Stimulated activated CD8-positive, alpha-beta memory T cell treated with anti-CD3 and anti-CD28 coated beads, Interleukin-15, amount 100 ng/mL, for 24 hours (primary cell): ENCODE measurements around the gene HMGN1.

Experiments
- DNase-seq: peaks from one replicate; pipeline ENCODE4 v3.0.0-alpha.2; 2020; ENCODE audit warnings: low read depth

HMGN1 gene

DNA sequence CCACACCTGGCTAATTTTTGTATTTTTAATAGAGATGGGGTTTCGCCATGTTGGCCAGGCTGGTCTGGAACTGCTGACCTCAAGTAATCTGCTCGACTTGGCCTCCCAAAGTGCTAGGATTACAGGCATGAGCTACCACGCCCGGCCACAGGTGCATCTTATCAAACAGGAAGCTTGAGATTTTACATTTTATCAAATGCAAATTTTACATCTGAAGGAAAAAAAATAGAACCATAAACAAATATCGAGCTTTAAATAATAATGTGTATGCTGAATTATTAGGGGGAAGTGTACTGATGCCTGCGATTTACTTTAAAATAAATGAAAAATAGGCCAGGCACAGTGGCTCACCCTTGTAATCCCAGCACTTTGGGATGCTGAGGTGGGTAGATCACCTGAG is 18.9 kb downstream of the HMGN1 start:
- no peak for DNase-seq

DNA sequence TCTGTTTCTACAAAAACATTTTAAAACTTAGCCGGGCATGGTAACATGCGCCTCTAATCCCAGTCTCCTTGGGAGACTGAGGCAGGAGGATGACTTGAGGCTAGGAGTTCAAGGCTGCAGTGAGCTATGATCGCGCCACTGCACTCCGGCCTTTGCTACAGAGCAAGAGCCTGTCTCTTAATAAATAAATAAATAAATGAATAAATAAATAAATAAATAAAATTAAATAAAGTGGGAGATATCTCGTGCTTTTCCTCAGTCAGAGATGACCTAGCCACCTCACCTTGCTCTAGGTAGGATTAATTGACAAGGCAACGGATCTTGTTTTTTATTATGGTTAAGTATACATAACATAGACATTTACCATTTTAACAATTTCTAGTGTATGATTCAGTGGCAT is 21.2 kb downstream of the HMGN1 start:
- DNase-seq = no peak

DNA sequence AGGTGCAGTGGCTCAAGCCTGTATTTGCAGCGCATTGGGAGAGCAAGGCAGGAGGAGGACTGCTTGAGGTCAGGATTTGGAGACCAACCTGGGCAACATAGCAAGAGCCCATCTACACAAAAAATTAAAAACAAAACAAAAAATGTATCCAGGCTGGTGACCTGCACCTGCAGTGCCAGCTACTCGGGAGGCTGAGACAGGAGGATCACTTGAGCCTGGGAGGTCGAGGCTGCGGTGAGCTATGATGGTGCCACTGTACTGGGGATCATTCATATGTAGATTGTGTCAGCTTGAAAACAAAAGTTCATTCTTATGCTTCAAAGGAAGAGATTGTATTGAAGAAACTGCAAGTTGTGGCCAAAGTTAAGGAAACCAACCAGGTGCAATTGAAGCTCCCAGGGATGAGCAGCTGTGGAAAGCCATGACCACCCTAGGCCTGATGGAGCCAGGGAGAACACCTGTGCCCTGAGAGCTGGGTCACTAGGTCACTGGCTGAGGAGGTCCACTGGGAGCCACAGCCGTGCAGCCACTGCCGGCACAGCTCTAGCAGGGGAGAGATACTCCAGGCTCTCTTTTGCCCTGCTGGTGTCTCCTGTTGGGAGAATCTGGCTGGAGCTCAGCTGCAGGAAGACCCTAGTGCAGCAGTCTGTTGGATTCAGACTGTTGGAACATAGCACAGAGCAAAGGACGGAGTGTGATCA is 22.1 kb downstream of the HMGN1 start:
- no peak for DNase-seq

DNA sequence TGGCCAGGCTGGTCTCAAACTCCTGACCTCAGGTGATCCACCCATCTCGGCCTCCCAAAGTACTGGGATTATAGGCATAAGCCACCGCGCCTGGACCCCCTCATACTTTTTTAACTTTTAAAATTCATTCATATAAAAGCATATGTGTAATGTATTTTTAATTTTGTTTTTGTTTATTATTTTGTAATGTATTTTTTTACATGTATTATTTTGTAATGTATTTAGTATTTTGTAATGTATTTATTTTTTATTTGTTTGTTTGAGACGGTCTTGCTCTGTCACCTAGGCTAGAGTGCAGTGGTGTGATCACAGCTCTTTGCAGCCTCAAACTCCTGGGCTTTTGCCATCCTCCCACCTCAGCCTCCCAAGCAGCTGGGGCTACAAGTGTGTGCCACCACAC is 23.4 kb downstream of the HMGN1 start:
- DNase-seq = no peak

DNA sequence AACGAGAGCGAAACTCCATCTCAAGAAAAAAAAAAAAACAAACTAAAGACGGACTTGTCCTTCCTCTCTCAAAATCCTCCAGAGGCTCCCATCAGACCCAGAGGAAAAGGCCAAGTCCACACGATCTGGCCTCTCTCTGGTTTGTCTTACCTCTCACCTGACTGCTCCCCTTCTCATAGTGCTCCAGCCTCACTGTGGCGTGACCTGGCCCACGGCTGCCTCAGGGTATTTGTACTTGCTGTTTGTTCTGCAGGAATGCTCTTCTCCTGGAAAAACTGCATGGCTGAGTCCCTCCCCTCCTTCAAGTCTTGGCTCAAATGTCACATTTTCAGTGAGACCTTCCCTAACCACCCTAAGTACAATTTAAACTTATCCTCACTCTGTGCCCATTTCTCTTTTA is 27.5 kb downstream of the HMGN1 start:
- no peak for DNase-seq

DNA sequence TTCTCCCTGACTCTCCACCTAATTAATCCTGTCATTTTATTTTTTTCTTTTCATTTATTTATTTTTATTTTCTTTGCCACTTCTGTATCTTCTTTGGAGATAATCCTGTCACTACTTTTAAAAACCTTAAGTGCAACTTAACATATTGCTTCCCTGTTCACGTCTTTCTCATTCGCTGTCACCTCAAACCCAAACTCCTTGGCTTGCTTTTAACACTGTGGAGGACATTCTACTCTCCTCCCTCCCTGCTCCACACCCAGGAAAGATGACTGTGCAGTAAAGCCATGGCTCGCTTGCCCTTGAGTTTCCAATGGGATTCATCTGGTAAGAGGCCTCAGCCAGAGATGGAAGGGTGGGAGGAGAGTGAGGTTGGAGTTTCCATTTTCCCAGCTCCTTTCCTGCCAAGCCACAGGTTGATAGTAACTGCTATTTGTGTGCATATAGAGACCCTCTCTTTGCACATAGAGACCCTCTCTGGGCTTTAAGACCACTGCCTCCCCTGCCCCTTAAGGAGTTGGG is 29.0 kb downstream of the HMGN1 start:
- DNase-seq = no peak

DNA sequence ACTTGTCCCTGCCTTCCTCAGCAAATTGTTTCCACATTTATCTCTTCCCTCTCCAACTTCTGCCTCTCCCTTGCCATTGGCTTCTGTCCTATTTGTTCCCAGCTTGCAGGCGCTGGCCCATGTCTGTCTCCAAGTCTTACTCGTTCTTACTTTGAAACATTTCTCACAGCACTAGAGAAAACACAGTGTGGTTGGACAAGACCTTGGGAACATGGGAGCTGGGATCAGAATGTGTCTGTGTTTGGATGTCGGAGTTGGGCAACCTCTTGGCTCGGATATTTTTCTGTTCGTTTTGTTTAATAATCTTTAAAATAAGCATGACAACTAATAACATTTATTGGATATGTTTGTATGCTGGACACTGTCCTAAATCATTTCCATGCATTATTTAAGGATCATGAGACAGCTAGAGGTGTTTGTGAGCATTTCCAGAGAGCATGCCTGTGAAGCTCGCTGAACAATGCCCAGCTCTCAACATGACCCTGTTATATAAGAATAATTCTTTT is 29.6 kb downstream of the HMGN1 start:
- no peak for DNase-seq

DNA sequence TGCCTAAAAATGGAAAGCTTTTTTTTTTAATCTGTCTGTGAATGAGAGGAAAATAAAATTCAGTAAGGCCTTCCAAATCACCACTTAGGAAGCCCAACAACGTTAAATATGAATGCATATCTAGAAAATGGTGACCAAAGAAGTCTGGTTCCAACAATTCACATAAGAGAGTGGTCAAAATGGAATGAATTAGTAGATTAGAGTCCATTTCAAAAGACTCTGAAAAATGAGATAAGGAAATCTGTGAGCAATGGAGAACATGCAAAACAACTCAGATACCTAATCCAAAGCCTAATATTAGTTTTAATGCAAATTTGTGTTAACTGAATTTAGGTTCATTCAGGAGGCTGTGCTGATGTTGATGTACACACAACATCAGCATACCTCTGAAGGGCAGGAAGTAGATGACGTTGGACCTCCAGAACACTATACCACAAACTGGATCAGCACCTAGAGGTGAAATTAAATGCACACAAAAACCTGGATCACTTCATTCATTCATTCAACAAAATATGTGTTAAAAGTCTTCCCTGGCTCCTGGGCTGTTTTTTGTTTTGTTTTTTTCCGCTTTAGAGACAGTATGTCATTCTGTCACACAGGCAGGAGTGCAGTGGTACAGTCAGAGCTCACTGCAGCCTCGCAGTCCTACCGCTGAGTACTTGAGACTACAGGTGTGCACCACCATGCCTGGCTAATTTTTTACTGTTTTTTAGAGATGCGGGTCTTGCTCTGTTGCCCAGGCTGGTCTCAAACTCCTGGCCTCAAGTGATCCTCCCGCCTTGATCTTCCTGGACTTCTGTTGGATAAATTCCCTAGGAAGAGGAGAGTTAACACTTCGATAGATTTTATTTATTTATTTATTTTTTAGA is 30.6 kb downstream of the HMGN1 start:
- DNase-seq = no peak

DNA sequence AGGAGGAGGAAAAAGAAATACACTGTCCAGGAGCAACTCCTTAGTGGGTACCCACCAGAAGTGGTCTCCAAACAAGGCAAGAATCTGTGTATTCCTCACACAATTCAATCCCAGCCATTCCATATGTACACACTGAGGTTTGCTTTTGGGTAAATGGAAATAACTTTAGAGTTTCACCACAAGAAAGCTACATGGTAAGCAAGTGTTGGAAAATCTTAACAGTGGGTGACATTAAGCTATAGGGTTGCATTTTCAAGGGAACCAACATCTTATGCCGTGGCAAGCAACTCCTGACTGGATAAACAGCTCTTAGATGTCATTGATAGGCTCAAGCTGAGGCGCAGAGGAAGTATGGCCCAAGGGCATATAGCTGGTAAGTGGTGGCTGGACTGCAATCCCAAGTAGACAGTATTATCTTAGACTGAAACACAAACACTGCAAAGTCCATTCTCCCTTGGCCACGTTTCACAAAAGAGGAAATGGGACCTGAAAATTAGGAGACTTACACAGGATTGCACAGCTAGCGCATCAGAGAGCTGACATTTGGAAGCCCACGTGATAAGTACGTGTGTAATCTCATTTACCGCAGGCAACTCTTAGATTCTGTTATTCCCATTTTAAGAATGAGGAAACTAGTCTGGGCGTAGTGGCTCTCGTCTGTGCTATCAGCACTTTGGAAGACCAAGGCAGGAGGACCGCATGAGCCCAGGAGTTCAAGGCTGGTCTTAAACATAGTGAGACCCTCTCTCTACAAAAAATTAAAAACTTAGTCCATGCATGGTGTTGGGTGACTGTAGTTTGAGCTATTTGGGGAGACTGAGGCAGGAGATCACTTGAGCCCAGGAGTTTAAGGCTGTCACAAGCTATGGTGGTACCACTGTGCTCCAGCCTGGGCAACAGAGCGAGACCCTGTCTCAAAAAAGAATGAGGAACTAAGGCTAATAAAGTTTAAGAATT is 31.5 kb downstream of the HMGN1 start:
- DNase-seq = no peak

DNA sequence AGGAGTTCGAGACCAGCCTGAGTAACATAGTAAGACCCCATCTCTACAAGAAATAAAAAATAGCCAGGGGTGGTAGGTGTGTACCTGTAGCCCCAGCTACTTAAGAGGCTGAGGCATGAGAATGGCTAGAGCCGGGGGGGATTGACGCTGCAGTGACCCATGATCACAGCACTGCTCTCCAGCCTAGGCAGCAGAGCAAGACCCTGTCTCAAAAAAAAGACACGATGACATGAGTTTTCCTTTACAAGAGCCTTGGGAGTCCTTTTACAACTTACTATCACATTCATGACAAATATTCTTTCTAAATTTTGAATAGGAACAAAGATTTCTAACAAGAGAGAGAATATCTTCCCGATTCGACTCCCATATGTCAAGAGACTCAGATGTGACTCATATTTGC is 32.2 kb downstream of the HMGN1 start:
- no peak for DNase-seq

DNA sequence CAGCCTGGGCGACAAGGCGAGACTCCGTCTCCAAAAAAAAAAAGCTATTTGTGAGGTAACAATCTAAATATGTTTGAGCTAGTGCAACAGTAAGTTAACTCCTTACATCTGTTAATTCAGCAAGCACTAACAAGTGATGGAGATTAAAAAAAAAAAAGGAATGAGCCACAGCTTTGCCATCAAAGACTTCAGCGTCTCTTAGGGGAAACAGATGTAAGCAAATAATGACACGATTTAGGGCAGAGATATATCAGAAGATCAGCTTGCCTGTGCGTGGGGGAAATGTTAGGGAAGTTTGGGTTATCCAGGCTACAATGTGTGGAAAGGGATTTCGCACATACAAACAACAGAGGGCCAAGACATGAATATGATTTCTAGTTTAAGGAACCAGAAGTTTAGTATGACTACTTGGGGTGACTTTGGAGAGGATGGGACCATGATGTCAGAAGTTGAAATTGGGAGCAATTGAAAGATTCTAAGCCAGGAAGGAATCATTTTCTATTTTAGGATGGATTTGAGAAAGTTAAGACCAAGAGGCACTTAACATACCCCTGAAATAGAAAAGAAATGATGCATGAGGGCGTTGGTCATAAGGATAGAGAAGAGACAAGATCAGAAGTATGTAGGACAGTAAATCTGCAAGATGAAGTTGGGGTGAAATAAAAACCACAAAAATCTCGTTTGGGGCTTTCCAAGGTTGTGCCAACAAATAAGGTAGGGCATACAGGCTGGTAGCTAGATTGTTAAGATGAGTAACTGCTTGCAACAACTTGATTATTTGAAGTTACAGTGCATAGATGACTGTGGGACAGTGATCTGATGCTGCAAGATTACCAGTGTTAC is 33.1 kb downstream of the HMGN1 start:
- no peak for DNase-seq

DNA sequence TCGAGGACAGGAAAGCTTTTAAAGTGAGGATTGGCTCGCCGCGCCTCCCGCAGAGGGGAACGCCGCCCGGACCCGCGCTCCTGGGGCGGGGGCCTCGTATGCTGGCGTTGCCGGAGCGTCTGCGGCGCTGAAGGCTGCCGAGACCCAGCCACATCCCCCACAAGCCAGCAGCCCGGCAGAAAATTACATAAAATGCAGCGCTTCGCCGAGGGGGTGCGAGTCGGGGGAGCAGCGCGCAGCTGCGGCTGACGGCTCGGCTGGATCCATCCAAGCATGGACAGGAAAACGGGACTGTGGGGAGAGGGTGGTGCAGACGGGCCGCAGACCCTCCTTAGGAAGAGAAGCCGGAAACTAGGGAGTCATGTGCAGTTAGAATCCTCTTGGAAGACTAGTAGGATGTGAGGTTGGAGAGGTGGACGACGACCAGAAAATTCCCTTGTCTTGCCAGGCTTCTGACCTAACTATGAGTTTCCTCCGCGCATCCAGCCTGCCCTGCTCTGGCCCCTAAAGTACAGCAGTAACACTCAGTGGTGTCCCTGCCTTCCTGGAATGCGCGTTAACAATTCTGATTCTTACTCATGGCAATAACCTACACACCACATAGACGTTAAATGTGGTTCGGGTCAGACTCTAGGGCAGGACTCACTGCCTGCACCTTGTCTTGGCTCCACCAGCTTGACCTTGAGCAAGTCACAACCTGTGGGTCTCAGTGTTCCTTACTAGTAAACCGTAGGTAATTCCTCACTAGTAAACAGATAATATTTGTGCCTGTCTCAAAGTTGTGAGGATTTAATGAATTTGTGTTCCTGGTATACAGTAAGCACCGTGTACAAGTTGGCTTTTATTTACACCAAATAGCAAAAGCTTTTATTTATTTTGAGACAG is 34.5 kb downstream of the HMGN1 start:
- peak; percentile 22 for DNase-seq

DNA sequence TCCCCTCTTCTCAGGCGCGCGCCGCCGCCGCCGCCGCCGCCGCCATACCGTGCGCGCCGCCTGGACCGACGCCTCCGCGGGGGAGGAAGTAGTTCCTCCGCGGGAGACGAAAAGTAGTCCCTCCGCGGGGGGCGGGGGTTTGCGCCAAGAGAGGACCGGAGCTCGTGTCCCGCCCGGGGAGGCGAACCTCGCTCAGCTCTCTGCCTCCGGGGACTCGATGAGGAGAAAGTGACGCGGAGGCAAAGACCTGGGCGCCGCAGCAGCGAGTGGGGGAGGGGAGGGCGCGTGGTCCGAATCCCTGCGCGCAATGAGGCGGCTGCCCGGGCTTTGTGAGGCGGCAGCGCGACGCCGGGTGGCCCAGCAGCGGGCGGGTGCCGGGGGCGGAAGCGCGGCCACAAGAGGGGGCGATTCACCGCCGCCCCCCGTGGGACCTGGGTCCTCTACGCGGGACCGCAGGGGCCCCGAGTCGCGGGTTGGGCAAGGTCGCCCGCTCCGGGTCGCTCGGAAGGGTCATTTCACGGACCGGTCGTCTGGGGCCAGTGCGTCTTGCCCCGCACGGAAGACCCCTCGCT is 35.2 kb downstream of the HMGN1 start, which contains the start of gene BRWD1:
Gene BRWD1, minus strand, starts transcription at position 62 of the 572 bp plus-strand sequence. CDS start 141 bp downstream, outside the sequence.
- peak; percentile 62 for DNase-seq

DNA sequence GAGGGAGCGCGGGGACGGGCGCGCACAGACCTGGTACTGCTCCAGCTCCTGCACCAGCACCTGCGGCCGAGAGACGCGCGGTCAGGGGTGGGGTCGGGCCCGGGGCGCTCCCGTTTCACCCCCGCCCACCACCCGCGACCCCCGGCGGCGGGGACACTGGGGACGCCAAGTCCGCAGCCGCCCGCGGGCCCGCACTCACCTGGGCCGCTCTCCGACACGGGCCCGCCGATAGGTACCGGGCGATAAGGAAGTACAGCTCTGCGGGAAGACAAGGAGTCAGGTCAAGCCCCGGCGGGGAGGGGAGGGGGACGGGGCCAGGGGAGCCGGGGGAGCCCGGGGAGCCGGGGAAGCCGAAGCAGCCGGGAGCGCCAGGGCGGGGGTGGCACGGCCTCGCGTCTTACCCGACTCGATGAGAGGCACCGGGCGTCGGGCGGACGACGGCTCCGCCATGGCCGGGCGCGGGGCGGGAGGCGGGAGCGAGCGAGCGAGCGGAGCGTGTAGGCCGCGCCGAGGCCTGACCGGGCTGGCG is 35.8 kb downstream of the HMGN1 start:
- DNase-seq = no peak

DNA sequence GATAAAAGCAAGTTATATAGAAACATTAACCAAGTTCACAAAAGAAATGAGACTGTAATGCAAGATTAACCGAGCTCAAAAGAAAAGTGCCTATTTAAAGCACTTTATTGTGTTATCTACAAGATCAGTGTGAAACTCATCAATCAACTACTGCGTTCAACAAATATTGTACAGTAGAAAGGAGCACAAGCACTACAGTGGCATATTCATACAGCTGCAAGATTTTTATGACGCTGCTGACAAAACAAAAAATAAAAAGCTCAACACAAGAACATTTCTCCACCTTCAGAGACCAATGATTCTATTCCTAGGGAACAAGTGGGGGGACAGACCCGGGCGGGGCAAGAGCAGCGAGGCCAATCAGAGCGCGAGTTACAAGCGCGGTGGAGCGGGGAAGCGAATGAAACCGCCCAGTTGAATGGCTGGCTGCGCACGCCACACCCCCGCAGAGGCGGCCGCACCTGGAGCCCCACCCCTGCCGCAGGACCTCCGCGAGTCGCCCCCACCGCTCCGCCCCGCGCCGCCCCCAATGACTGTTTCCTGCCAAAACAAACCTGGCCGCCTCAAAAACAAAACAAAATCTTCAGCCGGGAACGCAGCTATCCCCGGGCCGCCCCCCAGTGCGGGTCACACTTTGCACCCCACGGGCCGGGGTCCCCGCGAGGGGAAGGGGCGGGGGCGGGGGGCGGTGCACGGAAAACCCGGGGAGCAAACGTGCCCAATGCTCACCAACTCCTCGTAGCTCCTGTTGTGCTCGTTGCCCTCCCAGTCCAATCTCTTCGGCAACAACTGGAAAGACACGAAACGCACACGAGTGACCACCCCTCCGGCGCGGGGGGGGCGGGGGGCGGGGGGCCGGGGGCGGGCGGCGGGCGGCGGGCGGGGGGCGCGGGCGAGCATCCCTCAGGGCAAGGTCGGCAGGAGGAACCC is 36.5 kb downstream of the HMGN1 start:
- peak; percentile 95 for DNase-seq

DNA sequence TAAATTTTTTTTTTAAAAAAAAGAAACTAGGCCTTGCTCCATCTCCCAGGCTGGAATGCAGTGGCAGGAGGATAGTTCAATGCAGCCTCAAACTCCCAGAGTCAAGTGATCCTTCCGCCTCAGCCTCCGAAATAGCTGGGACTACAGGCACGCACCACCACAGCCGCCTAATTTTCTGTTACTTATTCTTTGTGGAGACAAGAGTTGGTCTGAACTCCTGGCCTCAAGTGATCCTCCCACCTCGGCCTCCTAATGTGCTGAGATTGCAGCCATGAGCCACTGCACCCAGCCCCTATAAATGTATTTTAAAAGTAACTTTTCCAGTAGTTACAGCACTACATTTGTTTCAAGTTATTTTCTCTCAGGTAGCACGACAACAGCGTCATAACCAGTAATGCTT is 37.7 kb downstream of the HMGN1 start:
- DNase-seq = no peak

DNA sequence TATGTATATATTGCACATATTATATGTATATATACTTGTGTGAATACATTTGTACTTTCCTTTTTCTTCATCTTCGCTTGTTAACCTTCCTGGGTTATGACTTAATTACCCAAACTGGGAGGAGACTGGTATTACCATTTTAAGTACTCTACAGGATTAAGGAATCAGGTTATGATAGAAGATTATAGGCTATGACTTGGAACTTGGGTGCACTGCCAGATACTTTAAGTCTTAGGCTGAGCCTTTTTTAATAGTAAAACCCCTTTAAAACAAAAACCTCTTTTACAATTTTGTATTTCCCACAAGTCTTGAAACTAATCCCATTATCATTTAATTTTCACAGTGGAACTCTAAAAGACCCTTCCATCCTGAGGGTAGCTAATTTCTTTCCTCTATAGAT is 41.4 kb downstream of the HMGN1 start:
- no peak for DNase-seq

DNA sequence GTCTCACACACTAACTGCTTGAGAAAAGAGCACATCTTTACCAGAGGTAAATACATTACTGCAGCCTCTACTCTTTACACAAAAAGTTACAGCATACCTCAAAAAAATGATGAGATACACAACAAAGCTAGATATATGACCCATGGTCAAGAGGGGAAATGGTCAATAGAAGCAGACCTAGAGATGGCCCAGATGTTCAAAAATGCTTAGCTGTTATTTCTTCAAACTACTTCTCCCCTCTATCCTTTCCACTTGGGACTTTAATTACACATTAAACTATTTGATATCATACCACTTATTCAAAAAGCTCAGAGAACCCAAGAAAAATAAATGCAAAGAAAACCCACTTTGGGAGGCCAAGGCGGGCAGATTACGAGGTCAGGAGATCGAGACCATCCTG is 48.3 kb downstream of the HMGN1 start:
- no peak for DNase-seq
